Ureter (tissue), 1 donor: ENCODE results near the gene SPTBN5. TPM values are rescaled to one million over a fixed set of nuclear protein-coding genes. Genes with fewer than 3 reads are reported as not detected.

Experiments
- DNase-seq: peaks from one replicate; pipeline ENCODE4 v3.0.0-alpha.2; 2020; ENCODE audit warnings: low spot score
- total RNA-seq: library from RNA; stranded (reverse); gene quantifications from one replicate; pipeline ENCODE4 v1.2.4, GENCODE V29; 2023
- donor health status: DM: yes; HTN: yes; CAD: no.

Gene SPTBN5
- total RNA-seq, 1 donor from 2014 or later: 11.9 TPM

GRCh38 chr15:41926185-41927056, 32.6 kb upstream of the SPTBN5 start:
- DNase-seq: no peak

- DNase-seq: no peak
These were observed 31.3 kb upstream of the SPTBN5 start for GRCh38 chr15:41925086-41925608.

GRCh38 chr15:41923401-41923997, 29.6 kb upstream of the SPTBN5 start:
- DNase-seq: no peak

GRCh38 chr15:41922353-41922752, 28.5 kb upstream of the SPTBN5 start:
- no peak for DNase-seq

GRCh38 chr15:41921639-41922038, 27.8 kb upstream of the SPTBN5 start:
- no peak for DNase-seq

- no peak for DNase-seq
These were observed 27.3 kb upstream of the SPTBN5 start for GRCh38 chr15:41921167-41921566.

GRCh38 chr15:41919954-41920538, 26.2 kb upstream of the SPTBN5 start:
- no peak for DNase-seq

- no peak for DNase-seq
These were observed 25.5 kb upstream of the SPTBN5 start for GRCh38 chr15:41919201-41919820.

- DNase-seq: no peak
These were observed 24.8 kb upstream of the SPTBN5 start for GRCh38 chr15:41918506-41919126.

GRCh38 chr15:41917767-41918430, 24.0 kb upstream of the SPTBN5 start:
- no peak for DNase-seq

GRCh38 chr15:41915255-41915994, 21.6 kb upstream of the SPTBN5 start:
- DNase-seq: no peak

GRCh38 chr15:41914411-41914810, 20.6 kb upstream of the SPTBN5 start:
- DNase-seq: no peak

- DNase-seq: no peak
These were observed 19.4 kb upstream of the SPTBN5 start for GRCh38 chr15:41913256-41913655.

- DNase-seq: no peak
These were observed 18.0 kb upstream of the SPTBN5 start for GRCh38 chr15:41911691-41912345.

- DNase-seq: no peak
These were observed 15.0 kb upstream of the SPTBN5 start for GRCh38 chr15:41908736-41909461.

- DNase-seq: no peak
These were observed 13.3 kb upstream of the SPTBN5 start for GRCh38 chr15:41907141-41907540.

GRCh38 chr15:41906608-41907007, 12.8 kb upstream of the SPTBN5 start:
- DNase-seq: no peak

GRCh38 chr15:41905036-41905793, 11.4 kb upstream of the SPTBN5 start:
- DNase-seq: no peak
